Parathyroid adenoma (tissue), 2 donors: ENCODE data around the gene GAGE13.
"Not testable (repeated sequence)": the region's sequence is repeated elsewhere in the genome, so short reads cannot be mapped to it uniquely, and the experiment has no call there.

ENCODE experiments used
- H2AFZ ChIP-seq: fragments of 300-600 bp; sonication (generic); one replicate; pipeline ENCODE4 v1.7.0; 2017; ENCODE audit warnings: antibody characterized with exemption, mild to moderate bottlenecking
- H3K27ac ChIP-seq: fragments of 300-600 bp; sonication (generic); one replicate; pipeline ENCODE4 v1.7.0; 2017
- H3K27me3 ChIP-seq: fragments of 300-600 bp; sonication (generic); one replicate; pipeline ENCODE4 v1.7.0; 2017; ENCODE audit warnings: low read length; ENCODE audit not compliant: control insufficient read depth, insufficient read depth
- H3K36me3 ChIP-seq: fragments of 300-600 bp; sonication (generic); one replicate; pipeline ENCODE4 v1.7.0; 2017; ENCODE audit warnings: low read length; ENCODE audit not compliant: control insufficient read depth, insufficient read depth
- H3K4me1 ChIP-seq: fragments of 300-600 bp; sonication (generic); one replicate; pipeline ENCODE4 v1.7.0; 2017; ENCODE audit warnings: control low read depth
- H3K4me2 ChIP-seq: fragments of 300-600 bp; sonication (generic); one replicate; pipeline ENCODE4 v1.7.0; 2017; ENCODE audit warnings: low read length
- H3K4me3 ChIP-seq: fragments of 300-600 bp; sonication (generic); one replicate; pipeline ENCODE4 v1.7.0; 2017; ENCODE audit warnings: low read depth, low read length
- H3K79me2 ChIP-seq: fragments of 300-600 bp; sonication (generic); one replicate; pipeline ENCODE4 v1.7.0; 2017; ENCODE audit warnings: control low read depth
- H3K9ac ChIP-seq: fragments of 300-600 bp; sonication (generic); one replicate; pipeline ENCODE4 v1.7.0; 2017; ENCODE audit warnings: mild to moderate bottlenecking
- H3K9me3 ChIP-seq: fragments of 300-600 bp; sonication (generic); one replicate; pipeline ENCODE4 v1.7.0; 2017; ENCODE audit warnings: low read length; ENCODE audit not compliant: control insufficient read depth
- CTCF ChIP-seq: fragments of 300-600 bp; sonication (generic); IDR thresholded peaks from one replicate; pipeline ENCODE4 v1.7.0; 2017; ENCODE audit warnings: antibody characterized with exemption, mild to moderate bottlenecking
- donor health status: primary hyperparathyroidism.

Gene GAGE13

GRCh38 chrX:49310371-49310770 is 21.0 kb upstream of the GAGE13 start:
- no peak overlapping the region for H3K9ac ChIP-seq
- no peak overlapping the region for H3K27ac ChIP-seq
- H3K27me3 ChIP-seq = no peaks in the 10 kb centered on the region

GRCh38 chrX:49312176-49312575 is 19.2 kb upstream of the GAGE13 start:
- Histone ChIP-seq H3K27ac (no peak overlapping the region), H3K9ac (no peak overlapping the region), H3K4me2 (no peak overlapping the region), H3K4me3 (no peak overlapping the region), H3K9me3 (no peaks in the 10 kb centered on the region), H3K4me1 (no peaks in the 10 kb centered on the region), H3K36me3 (no peaks in the 10 kb centered on the region), H2AFZ (no peak overlapping the region), H3K79me2 (no peaks in the 10 kb centered on the region), H3K27me3 (no peaks in the 10 kb centered on the region)
- no peak for TF ChIP-seq CTCF

More at GRCh38 chrX:49310371-49310770, 21.0 kb upstream of the GAGE13 start:
- Histone ChIP-seq H3K4me1 (no peaks in the 10 kb centered on the region), H3K36me3 (no peaks in the 10 kb centered on the region), H3K4me2 (no peak overlapping the region), H3K79me2 (no peaks in the 10 kb centered on the region), H3K9me3 (no peaks in the 10 kb centered on the region), H2AFZ (peak overlapping the region; percentile 78), H3K4me3 (no peak overlapping the region)
- no peak for TF ChIP-seq CTCF

DNA sequence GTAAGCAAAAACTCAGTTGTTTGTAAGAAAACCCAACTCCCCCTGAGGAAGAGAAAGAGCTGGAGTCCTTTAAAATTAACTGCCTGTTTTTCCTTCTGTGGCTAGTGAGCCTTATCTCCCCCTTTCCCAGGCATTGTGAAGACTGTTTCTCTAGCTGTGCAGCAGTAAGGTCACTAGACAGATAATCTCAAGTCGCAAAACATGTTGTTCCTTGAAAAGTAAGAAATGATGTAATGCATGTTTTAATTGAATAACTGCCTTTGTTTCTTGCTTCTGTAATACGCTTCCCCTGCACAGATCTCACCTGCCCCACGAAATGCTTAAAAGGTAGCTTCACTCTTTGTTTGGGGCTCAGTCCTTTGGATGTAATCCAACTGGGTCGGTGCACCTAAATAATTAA is 15.3 kb upstream of the GAGE13 start:
- H3K4me1 ChIP-seq = no peaks in the 10 kb centered on the region
- no peak overlapping the region for H3K9ac ChIP-seq
- H3K4me2 ChIP-seq = no peak overlapping the region
- H3K4me3 ChIP-seq = no peak overlapping the region
- H3K27ac ChIP-seq = no peak overlapping the region
- TF ChIP-seq CTCF = no peak
- no peaks in the 10 kb centered on the region for H3K36me3 ChIP-seq
- no peak overlapping the region for H2AFZ ChIP-seq
- no peaks in the 10 kb centered on the region for H3K27me3 ChIP-seq
- H3K9me3 ChIP-seq = no peaks in the 10 kb centered on the region
- H3K79me2 ChIP-seq = no peaks in the 10 kb centered on the region

DNA sequence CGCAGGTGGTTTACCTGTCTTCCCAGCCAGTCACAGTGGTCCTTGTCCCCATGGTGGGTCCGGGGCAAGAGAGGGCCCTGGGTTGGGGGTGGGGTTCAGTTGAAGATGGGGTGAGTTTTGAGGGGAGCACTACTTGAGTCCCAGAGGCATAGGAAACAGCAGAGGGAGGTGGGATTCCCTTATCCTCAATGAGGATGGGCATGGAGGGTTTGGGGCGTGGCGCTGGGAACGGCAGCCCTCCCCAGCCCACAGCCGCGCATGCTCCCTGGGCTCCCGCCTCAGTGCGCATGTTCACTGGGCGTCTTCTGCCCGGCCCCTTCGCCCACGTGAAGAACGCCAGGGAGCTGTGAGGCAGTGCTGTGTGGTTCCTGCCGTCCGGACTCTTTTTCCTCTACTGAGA is 9.6 kb upstream of the GAGE13 start, which contains the start of gene GAGE12J:
Gene GAGE12J, plus strand, starts transcription at position 301 of the 400 bp plus-strand sequence. CDS start 1,157 bp downstream, outside the sequence.
- H3K9ac ChIP-seq, H2AFZ ChIP-seq, H3K4me2 ChIP-seq, H3K36me3 ChIP-seq, H3K27ac ChIP-seq, H3K79me2 ChIP-seq, H3K4me3 ChIP-seq, H3K27me3 ChIP-seq, H3K9me3 ChIP-seq, H3K4me1 ChIP-seq: not testable (repeated sequence)

GRCh38 chrX:49322266-49322665 is 9.1 kb upstream of the GAGE13 start:
- H3K4me1 ChIP-seq, H3K79me2 ChIP-seq, H2AFZ ChIP-seq, H3K4me3 ChIP-seq, H3K9me3 ChIP-seq, H3K36me3 ChIP-seq, H3K9ac ChIP-seq, H3K27me3 ChIP-seq, H3K4me2 ChIP-seq, H3K27ac ChIP-seq: not testable (repeated sequence)

- H3K27ac ChIP-seq, H3K27me3 ChIP-seq, H3K4me3 ChIP-seq, H3K79me2 ChIP-seq, H3K4me1 ChIP-seq, H3K4me2 ChIP-seq, H2AFZ ChIP-seq, H3K9me3 ChIP-seq, H3K36me3 ChIP-seq, H3K9ac ChIP-seq: not testable (repeated sequence)
Observed at GRCh38 chrX:49323735-49324134, 7.6 kb upstream of the GAGE13 start.

DNA sequence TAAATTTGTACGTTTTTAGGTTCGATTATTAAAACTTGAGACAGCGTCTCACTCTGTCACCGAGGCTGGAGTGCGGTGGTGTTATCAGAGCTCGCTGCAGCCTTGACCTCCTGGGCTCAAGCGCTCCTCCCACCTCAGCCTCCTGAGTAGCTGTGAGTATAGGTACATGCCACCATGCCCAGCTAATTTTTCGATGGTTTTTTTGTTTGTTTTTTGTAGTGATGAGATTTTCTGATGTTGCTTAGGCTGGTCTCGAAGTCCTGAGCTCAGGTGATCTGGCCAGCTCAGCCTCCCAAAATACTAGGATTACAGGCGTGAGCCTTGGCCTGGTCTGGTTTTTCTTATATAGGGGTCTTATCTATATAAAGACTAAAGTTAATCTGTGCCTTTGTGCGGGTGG is 961 bp upstream of the GAGE13 start:
- not testable (repeated sequence) for H3K4me2 ChIP-seq, H3K9ac ChIP-seq, H3K27ac ChIP-seq, H3K36me3 ChIP-seq, H2AFZ ChIP-seq, H3K79me2 ChIP-seq, H3K27me3 ChIP-seq, H3K4me1 ChIP-seq, H3K4me3 ChIP-seq, H3K9me3 ChIP-seq

GRCh38 chrX:49331841-49332240 is 459 bp downstream of the GAGE13 start:
- H3K4me1 ChIP-seq, H3K9me3 ChIP-seq, H3K4me3 ChIP-seq: not testable (repeated sequence)

DNA sequence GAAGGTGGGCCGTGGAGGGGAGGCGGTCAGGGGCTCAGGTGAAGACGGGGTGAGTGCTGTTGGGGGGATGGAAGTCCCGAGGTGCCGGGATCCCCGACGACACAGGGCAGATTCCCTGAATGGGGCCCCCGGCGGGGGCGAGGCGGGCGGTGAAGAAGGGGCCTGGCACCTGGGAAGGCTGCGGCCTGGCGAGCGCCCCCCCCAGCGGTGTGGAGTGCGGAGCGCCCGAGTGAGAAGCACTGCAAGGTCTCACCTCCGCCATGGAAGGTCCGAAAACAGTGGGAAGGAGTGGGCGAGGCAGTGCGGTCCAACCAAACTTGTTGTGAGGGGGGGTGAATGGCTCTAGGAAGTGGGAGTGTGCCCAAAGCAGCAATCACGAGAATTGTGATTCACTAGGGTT is 10.1 kb downstream of the GAGE13 start:
- not testable (repeated sequence) for H3K4me3 ChIP-seq

More at GRCh38 chrX:49331841-49332240, 459 bp downstream of the GAGE13 start:
- H3K9ac ChIP-seq, H3K27me3 ChIP-seq, H3K79me2 ChIP-seq, H3K4me2 ChIP-seq, H3K36me3 ChIP-seq, H2AFZ ChIP-seq, H3K27ac ChIP-seq: not testable (repeated sequence)

More for the DNA sequence above, 10.1 kb downstream of the GAGE13 start:
- not testable (repeated sequence) for H3K4me1 ChIP-seq, H3K4me2 ChIP-seq, H2AFZ ChIP-seq, H3K36me3 ChIP-seq, H3K79me2 ChIP-seq, H3K9ac ChIP-seq, H3K9me3 ChIP-seq, H3K27ac ChIP-seq, H3K27me3 ChIP-seq
